Measurements from ENCODE around the gene RNF213. TPM values are rescaled to one million over a fixed set of nuclear protein-coding genes. Genes with fewer than 3 reads are reported as not detected.

The RNF213 gene
- total RNA-seq, 1 donor from 2014 or later, result 29.6 TPM

DNA sequence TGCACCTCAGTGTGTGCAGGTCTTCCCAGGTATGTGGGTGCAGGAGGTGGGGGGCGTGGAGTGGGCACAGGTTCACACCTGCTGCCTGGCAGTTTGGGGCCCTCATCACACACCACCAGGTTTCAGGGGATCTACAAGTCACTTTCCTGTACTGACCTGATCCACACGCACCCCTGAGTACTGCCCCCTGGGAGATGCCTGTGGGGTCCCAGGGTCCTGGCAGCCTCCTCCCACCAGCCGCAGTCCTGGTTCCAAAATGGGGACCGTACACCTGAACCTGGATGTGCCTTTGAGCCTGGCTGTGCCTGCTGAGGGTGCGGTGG is 25.9 kb downstream of the RNF213 start:
- Mint-ChIP-seq H3K27ac (ENCODE audit: unreplicated experiment) (no peak overlapping the region), H3K27me3 (ENCODE audit: low read depth) (no peaks in the 10 kb centered on the region), H3K4me3 (no peak overlapping the region), H3K4me1 (peaks cover 14% of the 10 kb centered on the region), H3K9me3 (no peaks in the 10 kb centered on the region), H3K36me3 (ENCODE audit: low read depth) (peaks cover 9% of the 10 kb centered on the region)
- no peak for DNase-seq (ENCODE audit: low read depth, low spot score)
- TF ChIP-seq, protein P1, sequence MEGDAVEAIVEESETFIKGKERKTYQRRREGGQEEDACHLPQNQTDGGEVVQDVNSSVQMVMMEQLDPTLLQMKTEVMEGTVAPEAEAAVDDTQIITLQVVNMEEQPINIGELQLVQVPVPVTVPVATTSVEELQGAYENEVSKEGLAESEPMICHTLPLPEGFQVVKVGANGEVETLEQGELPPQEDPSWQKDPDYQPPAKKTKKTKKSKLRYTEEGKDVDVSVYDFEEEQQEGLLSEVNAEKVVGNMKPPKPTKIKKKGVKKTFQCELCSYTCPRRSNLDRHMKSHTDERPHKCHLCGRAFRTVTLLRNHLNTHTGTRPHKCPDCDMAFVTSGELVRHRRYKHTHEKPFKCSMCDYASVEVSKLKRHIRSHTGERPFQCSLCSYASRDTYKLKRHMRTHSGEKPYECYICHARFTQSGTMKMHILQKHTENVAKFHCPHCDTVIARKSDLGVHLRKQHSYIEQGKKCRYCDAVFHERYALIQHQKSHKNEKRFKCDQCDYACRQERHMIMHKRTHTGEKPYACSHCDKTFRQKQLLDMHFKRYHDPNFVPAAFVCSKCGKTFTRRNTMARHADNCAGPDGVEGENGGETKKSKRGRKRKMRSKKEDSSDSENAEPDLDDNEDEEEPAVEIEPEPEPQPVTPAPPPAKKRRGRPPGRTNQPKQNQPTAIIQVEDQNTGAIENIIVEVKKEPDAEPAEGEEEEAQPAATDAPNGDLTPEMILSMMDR (conservative IDR thresholded peaks at IDR 0.05), result no peak

DNA sequence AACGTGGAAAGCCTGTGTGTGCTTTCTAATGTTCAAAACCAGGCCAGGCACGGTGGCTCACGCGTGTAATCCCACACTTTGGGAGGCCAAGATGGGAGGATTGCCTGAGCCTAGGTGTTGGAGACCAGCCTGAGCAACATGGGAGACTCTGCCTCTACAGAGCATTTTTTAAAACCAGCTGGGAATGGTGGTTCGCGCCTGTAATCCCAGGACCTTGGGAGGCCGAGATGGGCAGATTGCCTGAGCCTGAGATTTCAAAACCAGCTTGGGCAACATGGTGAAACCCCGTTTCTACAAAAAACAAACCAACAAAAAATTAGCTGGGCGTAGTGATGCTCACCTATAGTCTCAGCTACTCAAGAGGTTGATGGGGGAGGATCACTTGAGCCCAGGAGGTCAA is 26.4 kb downstream of the RNF213 start:
- H3K4me3 Mint-ChIP-seq, result no peak overlapping the region
- H3K27me3 Mint-ChIP-seq (ENCODE audit: low read depth), result no peaks in the 10 kb centered on the region
- peaks cover 10% of the 10 kb centered on the region for H3K36me3 Mint-ChIP-seq (ENCODE audit: low read depth)
- peaks cover 17% of the 10 kb centered on the region for H3K4me1 Mint-ChIP-seq
- no peak overlapping the region for H3K27ac Mint-ChIP-seq (ENCODE audit: unreplicated experiment)
- TF ChIP-seq, protein P1 (conservative IDR thresholded peaks at IDR 0.05), result no peak
- no peak for DNase-seq (ENCODE audit: low read depth, low spot score)
- H3K9me3 Mint-ChIP-seq, result no peaks in the 10 kb centered on the region

DNA sequence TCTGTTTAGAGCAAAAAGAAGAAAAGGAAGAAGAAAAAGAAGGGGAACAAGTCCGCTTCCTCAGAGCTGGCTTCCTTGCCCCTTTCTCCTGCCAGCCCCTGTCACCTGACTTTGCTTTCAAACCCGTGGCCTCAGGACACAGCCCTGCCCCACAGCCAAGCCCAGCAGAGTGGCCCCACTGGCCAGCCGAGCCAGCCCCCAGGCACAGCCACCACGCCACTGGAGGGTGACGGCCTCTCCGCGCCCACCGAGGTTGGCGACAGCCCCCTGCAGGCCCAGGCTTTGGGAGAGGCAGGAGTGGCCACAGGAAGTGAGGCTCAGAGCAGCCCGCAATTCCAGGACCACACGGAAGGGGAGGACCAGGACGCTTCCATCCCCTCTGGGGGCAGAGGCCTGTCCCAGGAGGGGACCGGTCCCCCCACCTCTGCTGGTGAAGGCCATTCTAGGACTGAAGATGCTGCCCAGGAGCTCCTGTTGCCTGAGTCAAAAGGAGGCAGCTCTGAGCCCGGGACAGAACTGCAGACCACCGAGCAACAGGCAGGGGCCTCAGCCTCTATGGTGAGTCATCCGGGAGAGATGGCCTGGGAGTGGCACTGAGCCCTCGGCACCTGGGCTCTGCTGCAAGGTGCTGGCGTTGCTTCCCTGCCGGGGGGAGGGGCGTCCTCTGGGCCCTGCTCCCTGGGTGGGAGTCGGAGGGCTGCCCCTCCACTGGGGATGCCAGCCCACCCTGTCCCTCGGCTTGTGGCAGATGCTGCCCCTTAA is 27.3 kb downstream of the RNF213 start:
- H3K4me3 Mint-ChIP-seq, result no peak overlapping the region
- peaks cover 10% of the 10 kb centered on the region for H3K36me3 Mint-ChIP-seq (ENCODE audit: low read depth)
- H3K27me3 Mint-ChIP-seq (ENCODE audit: low read depth), result no peaks in the 10 kb centered on the region
- TF ChIP-seq, protein P1 (conservative IDR thresholded peaks at IDR 0.05), result no peak
- H3K27ac Mint-ChIP-seq (ENCODE audit: unreplicated experiment), result no peak overlapping the region
- no peak for DNase-seq (ENCODE audit: low read depth, low spot score)
- H3K4me1 Mint-ChIP-seq, result peaks cover 26% of the 10 kb centered on the region
- H3K9me3 Mint-ChIP-seq, result no peaks in the 10 kb centered on the region

DNA sequence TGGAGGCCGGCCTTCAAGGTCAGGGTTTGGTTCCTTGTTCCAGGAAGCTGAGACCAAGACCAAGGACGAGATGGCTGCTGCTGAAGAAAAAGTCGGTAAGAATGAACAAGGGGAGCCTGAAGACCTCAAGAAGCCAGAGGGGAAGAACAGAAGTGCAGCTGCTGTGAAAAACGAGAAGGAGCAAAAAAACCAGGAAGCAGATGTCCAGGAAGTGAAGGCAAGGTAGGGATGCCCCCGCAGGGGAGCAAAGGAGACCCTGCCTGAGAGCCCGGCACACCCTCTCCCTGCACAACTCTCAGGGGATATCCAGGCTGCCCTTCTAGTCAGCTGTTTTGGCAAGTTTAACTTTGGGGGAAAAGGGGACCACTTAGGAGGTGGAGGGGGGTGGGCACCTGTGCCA is 29.0 kb downstream of the RNF213 start:
- H3K9me3 Mint-ChIP-seq, result no peaks in the 10 kb centered on the region
- peaks cover 10% of the 10 kb centered on the region for H3K36me3 Mint-ChIP-seq (ENCODE audit: low read depth)
- no peaks in the 10 kb centered on the region for H3K27me3 Mint-ChIP-seq (ENCODE audit: low read depth)
- TF ChIP-seq, protein P1 (conservative IDR thresholded peaks at IDR 0.05), result no peak
- H3K4me1 Mint-ChIP-seq, result peaks cover 26% of the 10 kb centered on the region
- no peak overlapping the region for H3K4me3 Mint-ChIP-seq
- no peak overlapping the region for H3K27ac Mint-ChIP-seq (ENCODE audit: unreplicated experiment)
- DNase-seq (ENCODE audit: low read depth, low spot score), result no peak

DNA sequence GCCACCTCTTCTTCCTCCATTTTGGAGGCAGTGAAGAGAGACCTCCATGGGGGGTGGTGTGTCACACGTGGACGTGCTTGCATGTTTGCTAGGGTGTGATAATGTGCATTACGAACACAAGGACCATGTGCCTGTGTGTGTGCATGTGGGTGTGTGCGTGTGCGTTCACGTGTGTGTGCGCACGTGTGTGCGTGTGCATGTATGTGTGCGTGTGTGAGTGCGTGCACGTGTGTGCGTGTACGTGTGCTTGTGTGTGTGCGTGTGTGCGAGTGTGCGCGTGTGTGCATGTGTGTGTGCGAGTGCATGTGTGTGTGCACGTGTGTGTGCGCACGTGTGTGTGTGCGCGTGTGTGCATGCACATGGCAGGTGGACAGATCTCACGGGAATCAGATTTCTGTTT is 29.5 kb downstream of the RNF213 start:
- no peaks in the 10 kb centered on the region for H3K27me3 Mint-ChIP-seq (ENCODE audit: low read depth)
- peaks cover 26% of the 10 kb centered on the region for H3K4me1 Mint-ChIP-seq
- H3K36me3 Mint-ChIP-seq (ENCODE audit: low read depth), result peaks cover 10% of the 10 kb centered on the region
- no peak for DNase-seq (ENCODE audit: low read depth, low spot score)
- H3K4me3 Mint-ChIP-seq, result no peak overlapping the region
- H3K27ac Mint-ChIP-seq (ENCODE audit: unreplicated experiment), result no peak overlapping the region
- TF ChIP-seq, protein P1 (conservative IDR thresholded peaks at IDR 0.05), result no peak
- H3K9me3 Mint-ChIP-seq, result no peaks in the 10 kb centered on the region

Data from neural crest cell (in vitro differentiated cells).